NCI-H1417 (cell line): ENCODE results near the gene KLK15.
A peak's percentile ranks its signal among the peaks of the same experiment; 100 is the strongest.
"Not testable (repeated sequence)": the region's sequence is repeated elsewhere in the genome, so short reads cannot be mapped to it uniquely, and the experiment has no call there.

Source experiments
- DNase-seq, 3 experiments: peaks; one replicate each; lab custom pipeline; 2025; lab: John Stamatoyannopoulos, UW

Gene KLK15

DNA sequence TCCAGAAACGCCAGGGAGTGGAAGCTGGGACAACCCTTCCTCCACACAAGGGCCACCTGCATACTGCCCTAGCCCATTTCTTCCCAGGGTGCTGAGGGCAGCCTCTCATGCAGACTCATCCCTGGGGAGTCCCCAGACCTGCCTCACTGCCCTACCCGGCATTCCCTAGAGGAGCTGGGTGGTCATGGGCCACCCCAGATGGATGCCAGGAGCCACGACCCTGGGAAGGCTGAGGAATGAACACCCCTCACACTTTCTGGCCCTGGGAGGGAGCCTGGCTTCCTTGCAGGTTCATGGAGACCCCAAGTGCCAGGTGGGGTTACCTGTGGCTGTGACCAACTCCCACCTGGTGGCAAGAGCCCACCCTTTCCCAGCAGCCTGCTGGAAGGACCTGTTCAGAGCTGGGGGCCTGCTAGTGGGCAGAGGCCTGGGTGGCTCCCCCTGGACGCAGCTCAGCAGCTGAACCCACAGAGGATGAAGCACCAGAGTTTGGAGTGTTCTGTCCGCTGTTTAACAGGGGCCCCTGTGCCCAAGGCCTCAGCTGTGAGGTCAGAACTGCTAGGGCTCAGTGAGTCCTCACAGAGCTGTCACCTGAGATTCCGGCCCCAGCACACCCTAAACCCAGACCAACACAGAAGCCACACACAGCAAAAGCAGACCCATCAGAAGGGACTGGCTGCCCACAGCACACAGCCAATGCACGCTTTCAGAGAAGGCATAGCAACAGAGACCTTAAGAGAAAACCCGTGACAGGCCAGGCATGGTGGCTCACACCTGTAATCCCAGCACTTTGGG is 36.5 kb downstream of the KLK15 start:
- no peak for DNase-seq

DNA sequence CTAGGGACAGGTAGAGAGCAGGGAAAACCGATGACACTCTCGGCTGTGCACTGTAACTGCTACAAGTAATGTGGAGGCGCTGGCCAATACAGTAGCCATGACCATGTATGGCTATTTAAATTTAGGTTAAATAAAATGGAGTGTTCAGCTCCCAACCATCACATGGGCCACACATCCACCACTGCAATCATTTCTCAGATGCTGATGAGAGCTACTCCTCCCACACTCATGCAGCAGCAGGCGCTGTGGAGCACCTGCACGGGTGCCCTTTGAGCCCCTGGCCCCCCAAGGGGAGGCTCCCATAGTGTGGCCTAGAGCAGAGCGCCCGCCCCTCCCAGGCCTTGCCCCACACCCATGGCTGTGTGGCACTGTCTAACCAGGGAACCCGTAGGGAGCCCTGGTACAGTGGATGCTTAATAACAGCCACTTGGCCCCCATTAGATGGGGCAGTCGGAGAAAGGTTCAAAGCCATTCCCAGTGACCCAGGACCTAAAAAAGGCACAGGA is 37.2 kb downstream of the KLK15 start:
- DNase-seq = peak in 1 of 3 experiments; percentile 30

DNA sequence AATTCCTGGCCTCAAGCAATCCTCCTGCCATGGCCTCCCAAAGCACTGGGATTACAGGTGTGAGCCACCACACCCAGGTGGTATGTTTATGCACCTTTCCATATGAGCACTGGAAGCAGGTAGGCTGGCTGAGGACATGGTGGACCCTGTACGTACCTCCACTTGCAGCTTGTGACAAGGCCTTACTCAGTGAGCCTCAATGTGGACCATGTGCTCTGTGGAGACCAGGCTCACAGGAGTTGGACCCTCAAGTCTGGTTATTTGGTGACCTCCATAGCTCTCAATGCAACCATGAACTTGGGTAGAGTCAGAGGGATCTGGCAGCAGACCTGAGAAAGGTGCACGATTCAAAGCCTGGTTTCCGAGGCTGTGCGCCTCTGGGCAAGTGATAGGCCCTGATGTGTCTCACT is 37.7 kb downstream of the KLK15 start:
- peak in 1 of 3 experiments; percentile 33 for DNase-seq

DNA sequence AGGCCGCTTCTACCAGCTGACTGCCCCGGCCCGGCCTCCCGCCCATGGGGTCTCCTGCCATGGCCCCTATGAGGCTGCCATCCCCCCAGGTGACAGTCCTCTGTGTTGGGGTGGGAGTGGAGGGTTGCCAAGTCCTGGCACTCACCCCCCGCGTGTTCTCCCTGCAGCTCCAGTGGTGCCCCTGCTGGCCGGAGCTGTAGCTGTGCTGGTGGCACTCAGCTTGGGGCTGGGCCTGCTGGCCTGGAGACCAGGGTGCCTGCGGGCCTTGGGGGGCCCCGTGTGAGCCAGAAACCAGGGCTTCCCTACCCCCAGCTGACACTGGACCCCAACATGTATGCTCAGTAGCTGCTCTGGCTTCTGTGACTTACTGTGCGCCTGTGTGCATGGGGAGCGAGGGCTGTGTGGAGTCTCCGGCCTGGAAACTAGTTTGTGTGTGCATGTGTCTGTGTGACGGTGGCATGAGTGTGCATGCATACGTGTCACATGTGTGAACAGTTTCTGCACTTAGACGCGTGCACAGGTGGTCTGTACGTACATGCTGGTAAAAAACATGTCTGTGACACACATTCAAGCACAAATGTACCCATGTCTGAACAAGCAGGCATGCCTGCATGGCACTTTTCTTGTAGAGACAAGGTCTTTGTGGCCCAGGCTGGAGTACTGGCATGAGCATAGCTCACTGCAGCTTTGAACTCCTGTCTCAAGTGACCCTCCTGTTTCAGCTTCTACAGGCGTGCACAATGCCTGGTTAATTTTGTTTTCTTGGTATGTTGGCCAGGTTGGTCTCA is 38.3 kb downstream of the KLK15 start:
- DNase-seq = peak in 2 of 3 experiments; percentile 26 to 31

DNA sequence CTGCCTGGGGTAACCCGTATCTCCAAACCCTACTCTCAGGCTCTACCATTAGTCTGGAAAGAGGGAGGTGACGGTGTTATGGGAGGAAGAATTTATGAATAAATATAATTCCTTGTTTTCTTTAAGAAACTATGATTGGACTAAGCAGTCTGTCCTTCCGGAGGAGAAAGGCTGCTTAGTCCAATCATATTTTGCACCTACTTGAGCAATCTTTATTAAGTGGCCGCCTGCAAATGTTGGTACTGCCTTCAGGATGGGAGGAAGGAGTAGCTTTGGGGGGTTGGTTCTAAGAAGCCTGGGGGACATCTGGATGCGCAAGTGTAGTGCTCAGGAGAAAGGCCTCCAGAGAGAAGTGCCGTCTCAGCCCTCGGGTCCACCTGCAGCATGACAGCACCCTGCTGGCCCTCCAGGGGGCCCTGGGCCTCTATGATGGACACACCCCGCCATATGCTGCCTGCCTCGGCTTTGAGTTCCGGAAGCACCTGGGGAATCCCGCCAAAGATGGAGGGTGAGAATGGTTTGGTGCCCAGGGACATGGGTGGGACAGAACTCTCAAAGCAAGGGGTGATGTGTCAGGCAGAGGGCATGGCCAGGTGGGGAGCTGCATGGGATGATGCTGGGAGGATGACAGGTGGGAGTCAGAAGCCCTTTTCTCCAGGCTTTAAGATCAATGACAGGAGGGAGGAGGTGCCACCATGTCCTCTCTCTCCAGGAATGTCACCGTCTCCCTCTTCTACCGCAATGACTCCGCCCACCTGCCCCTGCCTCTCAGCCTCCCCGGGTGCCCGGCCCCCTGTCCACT is 39.1 kb downstream of the KLK15 start:
- DNase-seq = peak; percentile 16 to 70 (median 51)

DNA sequence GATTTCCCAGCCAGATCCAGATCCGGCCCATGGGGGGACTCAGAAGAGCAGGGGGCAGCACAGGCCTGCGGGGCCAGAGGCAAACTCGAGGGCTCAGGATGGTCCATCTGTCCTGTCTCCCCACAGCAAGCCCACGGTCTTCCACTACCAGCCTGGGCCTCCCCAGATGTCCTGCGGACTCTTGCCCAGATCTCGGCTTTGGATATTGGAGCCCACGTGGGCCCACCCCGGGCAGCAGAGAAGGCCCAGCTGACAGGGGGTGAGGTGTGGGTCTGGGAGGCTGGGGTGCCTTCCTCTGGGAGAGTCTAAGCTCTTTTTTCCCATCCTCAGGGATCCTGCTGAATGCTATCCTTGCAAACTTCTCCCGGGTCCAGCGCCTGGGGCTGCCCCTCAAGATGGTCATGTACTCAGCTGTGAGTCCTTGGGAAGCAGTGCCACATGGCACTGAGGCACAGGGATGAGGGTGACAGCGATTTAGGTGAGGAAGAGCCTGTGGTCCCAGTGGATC is 39.8 kb downstream of the KLK15 start:
- DNase-seq = no peak

DNA sequence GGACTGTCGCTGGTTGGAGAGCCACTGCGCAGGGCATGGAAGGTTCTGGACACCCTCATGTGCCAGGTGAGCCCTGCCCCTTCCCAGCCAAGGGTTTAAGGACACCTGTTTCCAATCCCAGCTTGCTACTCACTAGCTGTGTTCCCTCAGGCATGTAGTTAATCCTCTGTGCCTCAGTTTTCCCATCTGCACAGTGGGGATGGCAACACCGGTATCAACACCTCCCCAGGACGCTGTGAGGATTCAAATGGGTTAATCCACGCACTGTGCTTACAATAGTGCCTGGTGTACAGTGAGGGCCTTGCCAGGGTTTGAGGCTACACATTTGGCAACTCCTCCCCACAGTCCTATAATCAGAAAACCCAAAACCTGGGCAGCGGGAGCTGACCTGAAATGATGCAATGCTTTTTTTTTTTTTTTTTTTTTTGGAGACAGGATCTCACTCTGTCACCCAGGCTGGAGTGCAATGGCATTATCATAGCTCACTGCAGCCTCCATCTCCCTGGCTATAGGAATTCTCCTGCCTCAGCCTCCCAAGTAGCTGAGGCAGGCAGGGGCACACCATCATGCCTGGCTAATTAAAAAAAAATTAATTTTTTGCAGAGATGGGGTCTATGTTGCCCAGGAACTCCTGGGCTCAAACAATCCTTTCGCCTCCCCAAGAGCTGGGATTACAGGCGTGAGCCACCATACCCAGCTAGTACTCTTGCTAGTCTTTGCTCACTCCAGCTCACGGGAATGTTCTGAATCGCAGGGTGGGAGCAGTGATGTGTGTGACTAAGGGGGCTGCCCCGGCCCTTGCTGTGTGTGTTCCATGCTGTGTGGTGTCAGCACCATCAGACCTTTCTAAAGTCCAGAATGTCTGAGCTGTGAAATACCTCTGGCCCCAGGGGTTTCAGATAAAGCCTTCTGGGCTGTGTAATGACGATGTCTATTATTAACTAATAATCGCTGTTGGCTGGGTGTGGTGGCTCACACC is 40.8 kb downstream of the KLK15 start:
- no peak for DNase-seq

DNA sequence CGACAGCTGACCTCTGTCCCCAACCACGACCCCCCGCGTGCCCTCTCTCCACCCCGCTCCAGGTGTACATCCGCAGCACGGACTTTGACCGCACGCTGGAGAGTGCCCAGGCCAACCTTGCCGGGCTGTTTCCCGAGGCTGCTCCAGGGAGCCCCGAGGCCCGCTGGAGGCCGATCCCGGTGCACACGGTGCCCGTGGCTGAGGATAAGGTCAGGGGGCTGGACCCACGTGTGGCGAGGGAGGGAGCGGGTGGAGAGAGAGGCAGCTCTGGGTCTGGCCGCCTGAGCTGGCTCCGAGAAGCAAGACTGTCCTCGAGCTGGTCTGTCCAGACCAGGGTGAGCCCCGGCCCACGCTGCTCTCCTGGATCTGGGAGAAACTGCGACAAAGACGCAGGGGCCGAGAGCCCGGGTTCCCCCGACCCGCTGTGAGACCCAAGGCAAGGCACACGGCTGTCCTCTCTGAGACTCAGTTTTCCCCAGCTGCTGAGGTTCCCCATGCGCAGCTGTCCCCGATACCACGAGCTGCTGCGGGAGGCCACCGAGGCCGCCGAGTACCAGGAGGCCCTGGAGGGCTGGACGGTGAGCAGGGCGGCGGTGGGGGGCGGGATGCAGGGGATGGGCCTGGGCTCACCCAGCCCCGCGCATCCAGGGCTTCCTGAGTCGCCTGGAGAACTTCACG is 41.6 kb downstream of the KLK15 start:
- no peak for DNase-seq

DNA sequence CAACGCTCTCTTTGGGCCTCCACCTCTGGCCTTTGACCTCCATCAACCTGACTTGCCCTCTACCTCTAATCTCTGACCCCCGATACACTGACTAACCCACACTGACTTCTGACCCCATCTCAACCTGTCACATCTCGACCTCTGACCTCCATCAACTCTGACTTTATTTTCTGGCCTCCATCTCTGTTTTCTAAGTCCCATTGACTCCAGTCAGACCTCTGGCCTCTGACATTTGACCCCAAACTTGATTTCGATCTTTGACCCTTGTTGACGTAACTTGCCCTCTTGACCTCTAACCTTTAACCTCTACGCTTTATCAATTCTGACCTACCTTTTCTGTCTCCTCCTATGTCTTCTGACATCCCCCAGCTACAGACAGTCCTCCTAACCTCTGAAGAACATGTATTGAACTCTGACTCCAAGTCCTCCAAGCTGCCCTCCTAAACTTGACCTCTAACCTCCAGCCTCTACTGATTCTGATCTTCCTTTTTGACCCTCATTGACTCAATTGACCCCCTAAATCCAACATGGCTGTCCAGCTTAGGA is 42.4 kb downstream of the KLK15 start:
- DNase-seq = no peak

GRCh38 chr19:50790396-50790795 is 43.0 kb downstream of the KLK15 start, which contains the start of gene ACP4:
Gene ACP4, plus strand, starts transcription at chr19:50790415. Its CDS starts 0 bp downstream, at chr19:50790415.
- DNase-seq = no peak

GRCh38 chr19:50785329-50785728 is 48.0 kb downstream of the KLK15 start:
- DNase-seq = no peak

DNA sequence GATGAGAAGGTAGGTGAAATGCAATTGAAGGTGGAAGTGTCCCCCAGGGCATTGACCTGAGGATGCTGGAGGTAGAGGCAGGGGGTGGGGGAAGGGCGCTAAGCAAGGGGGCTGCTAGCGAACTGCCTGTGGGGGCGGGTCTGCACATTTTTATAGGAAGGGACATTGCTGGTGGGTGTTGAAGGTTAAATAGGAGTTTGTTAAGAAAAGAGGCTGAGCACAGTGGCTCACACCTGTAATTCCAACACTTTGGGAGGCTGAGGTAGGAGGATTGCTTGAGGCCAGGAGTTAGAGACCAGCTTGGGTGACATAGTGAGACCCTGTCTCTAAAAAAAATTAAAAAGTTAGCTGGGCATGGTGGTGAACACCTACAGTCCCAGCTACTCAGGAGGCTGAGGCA is 48.7 kb downstream of the KLK15 start:
- no peak for DNase-seq

- not testable (repeated sequence) for DNase-seq
Observed at GRCh38 chr19:50783848-50784152, 49.6 kb downstream of the KLK15 start.

- DNase-seq = no peak
Observed at GRCh38 chr19:50780753-50781435, 52.5 kb downstream of the KLK15 start.

- peak in 2 of 3 experiments; percentile 8 to 53 for DNase-seq
Observed at GRCh38 chr19:50779504-50780457, 53.6 kb downstream of the KLK15 start.

GRCh38 chr19:50778906-50779430 is 54.4 kb downstream of the KLK15 start:
- DNase-seq = peak in 1 of 3 experiments; percentile 31

GRCh38 chr19:50777830-50778303 is 55.5 kb downstream of the KLK15 start:
- DNase-seq = peak in 1 of 3 experiments; percentile 32

GRCh38 chr19:50777261-50777660 is 56.1 kb downstream of the KLK15 start:
- DNase-seq = no peak
